RKO (cell line): ENCODE measurements around the gene SLC66A2.

Experiments used
- DNase-seq: peaks from one replicate; pipeline ENCODE4 v3.0.0-alpha.2; 2016; ENCODE audit warnings: low spot score

The SLC66A2 gene

GRCh38 chr18:79919089-79919488, 32.4 kb downstream of the SLC66A2 start:
- DNase-seq: no peak

GRCh38 chr18:79918615-79919011, 32.8 kb downstream of the SLC66A2 start:
- DNase-seq: no peak

GRCh38 chr18:79917853-79918614, 33.4 kb downstream of the SLC66A2 start:
- DNase-seq: no peak

DNA sequence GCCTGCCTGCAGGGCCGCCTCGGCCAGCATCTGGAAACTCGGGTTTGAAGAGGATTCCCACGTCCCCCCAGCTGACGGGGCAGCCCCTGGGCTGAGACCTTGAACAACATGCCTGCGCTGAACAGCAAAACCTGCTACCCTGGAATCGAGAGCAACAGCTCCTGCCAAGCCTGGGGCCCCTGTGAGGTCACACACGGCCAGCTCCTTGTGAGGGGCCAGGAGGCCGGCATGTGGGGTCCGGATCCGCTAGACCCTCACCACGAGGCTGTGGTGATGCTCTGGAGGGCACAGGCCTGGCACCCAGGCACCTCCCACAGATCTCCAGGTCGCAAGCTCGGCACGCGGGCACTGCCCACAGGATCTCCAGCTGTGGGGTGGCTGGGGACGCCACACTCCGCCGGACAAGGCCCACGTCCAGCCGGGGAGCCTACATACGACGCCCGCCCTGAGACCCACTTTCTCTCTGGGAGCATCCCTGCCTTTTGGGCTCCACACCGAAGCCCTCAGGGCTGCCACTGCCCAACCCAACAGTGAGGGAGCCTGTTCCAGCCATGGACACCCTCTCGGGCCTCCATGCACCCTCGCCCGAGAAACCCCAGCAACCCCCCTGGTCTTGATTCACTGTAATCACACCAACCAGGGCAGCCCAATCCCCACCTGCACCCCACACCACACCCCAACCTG, 34.1 kb downstream of the SLC66A2 start:
- DNase-seq: no peak

DNA sequence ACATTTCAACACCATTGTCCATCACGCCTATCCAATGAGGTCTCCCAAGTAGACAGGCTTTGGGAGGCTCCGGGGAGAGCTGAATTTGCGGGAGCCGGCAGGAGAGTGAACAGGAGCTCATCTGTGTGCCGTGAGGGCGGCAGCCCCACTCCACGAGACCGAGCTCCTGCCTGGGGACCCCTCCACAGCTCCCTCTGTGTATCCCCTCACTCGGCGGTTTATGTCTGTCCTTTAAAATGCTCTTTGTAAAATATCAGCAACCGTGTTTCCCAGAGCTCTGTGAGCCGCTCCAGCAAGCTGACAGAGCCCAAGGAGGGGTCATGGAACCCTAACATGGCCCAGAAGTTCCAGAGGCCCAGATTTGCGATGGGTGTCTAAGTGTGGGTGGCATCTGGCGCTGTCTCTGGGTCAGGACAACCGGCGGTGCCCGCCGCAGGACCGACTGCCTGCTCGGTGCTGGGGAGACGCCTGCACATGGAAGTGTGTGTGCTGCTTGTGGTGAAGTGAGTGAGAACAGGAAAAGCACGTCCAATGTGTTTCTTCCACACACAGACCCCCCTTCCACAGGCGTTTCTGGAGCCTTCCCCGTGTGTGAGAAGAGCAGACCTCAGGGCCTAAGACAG, 34.8 kb downstream of the SLC66A2 start:
- DNase-seq: no peak

- DNase-seq: no peak
These were observed 35.3 kb downstream of the SLC66A2 start for GRCh38 chr18:79916128-79916494.

- DNase-seq: no peak
These were observed 36.0 kb downstream of the SLC66A2 start for GRCh38 chr18:79915161-79916127.

- DNase-seq: no peak
These were observed 36.8 kb downstream of the SLC66A2 start for GRCh38 chr18:79914614-79915160.

- no peak for DNase-seq
These were observed 38.2 kb downstream of the SLC66A2 start for GRCh38 chr18:79912994-79913831.

DNA sequence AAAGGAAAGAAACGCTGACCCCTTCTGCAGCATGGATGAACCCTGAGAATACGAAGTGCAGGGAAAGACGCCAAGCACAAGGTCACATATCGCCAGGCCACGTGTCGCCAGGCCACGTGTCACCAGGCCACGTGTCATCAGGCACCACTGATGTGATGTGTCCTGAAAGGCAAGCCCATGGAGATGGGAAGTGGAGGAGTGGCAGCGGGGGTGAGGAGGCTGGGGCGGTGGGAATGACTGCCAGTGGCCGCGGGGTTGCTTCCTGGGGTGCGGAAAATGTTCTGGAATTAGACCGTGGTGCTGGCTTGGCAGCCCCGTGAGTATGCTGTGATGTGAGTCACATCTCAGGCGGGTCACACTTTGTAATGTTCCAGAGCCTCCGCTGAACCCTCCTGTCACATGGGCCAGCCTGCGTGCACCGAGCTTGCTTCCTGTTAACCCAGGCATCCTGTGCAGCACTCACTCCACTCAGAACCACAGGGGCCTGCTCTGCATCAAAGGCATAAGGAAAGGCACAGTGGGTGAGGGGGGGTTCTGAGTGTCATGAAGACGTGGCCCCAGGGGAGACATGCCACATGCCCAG, 39.0 kb downstream of the SLC66A2 start:
- no peak for DNase-seq

GRCh38 chr18:79911344-79912270, 39.8 kb downstream of the SLC66A2 start:
- DNase-seq: no peak

DNA sequence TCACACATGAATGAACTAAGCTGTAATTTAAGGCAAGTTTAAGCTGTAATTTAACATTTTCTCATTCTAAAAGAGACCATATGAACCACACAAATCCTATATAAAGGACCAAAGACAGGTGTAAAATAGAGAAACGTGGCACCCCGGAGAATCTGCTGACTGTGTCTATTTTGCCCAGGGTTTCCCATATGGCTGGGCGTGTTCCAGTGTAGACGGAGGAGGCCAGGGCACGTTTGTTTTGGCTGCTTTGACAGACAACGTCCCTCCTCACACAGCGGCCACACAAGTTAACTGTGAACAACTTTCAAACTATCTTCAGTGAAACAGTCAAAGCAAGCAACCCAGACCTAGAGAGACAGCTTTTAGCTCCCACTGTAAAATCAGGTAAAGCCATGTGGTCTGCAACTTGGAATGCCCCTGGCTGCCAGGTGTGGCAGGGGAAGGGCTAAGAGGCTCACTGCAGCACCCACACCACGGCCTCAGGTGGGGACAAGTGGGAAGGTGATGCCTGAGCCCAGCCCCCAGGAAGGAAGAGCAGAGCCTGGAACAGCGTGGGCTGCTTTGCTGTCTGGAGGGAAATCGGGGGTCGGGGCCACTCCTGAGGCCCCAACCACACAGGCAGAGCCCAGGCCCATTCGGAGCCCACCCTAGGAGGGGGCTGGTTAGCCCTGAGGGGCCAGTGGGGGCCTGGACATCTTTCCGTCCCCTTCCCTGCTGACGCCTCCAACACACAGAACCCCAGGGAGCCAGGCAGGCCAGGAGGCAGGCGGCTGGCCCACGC, 40.7 kb downstream of the SLC66A2 start:
- DNase-seq: no peak

GRCh38 chr18:79906706-79907105, 44.7 kb downstream of the SLC66A2 start:
- no peak for DNase-seq

DNA sequence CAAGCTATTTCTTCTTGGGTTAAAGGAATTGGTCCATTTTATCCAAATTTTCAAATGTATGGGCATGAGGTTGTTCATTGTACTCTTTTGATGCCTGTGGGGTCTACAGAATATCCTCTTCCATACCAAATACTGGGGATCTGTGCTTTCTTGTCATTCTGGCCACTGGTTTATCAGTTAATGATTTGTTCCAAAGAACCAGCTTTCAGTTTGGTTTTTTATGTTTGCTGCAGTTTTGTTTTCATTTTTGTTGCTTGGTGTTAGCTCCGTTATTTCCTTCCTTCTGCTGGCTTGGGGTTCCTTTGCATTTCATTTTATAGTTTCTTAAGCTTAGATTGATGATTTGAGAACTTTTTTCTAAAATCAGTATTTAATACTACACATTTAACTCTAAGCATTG, 45.5 kb downstream of the SLC66A2 start:
- DNase-seq: no peak

DNA sequence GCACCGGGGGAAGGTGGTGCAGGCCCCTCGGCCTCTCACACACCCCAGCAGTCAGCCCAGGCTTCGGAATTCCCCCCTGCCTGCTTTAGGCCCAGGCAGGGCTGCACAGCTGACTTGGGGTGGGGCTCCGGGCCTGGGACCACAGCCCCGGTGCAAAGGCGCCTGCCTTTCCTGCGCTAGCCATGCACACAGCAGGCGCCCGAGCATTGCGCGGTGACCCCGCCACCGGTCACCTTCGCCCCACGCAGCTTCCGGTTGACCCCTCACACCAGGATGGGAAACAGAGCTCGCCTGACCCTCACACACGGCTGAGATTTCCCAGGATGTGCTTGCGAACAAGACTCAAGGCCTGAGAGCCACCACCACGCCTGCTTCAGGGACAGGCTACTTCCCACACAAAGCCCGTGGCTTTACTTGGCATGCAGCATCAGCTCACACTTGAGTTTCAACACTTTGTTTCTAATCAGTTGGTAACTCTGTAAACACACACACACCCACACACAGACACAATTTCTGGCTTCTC, 46.0 kb downstream of the SLC66A2 start:
- DNase-seq: no peak

DNA sequence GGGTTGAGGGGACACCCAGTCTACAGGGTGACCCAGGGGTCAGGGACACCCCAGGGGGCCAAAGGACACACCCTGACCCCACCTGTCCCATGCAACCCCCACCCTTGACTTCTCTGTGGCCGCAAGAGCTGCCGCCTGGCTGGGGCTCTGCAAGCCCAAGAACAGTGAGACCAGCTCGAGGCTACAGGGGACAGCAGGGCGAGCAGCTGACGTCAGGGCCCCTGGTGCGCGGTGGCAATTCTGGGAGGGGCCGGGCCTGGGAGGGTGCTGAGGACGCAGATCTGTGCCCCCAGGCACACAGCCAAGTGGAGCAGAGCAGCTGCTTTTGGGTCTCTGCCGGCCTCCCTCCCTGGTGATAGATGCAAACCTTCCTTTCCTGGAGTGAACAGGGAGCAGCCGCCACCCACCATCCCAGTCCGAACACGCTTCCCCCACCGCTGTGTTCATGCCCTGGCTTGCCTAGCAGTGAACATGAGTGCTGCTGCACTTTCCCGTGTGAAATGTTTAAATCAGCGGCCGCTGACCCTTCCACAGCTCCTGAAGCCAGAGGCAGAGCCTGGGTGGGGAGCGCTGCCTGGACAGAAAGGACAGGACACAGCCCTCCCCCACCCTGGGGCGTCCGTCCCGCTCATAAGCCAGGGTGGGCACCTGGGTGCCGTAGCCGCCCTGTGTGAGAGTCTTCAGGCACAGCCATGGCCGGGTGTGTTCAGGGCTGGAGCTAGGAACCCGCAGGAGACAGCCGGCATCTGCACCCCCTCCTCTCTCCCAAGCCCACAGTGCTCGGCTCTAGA, 46.9 kb downstream of the SLC66A2 start:
- no peak for DNase-seq

GRCh38 chr18:79903787-79904356, 47.6 kb downstream of the SLC66A2 start:
- DNase-seq: no peak
